Measurements from ENCODE around the gene IQGAP2.

GRCh38 chr5:76368941-76369340, 34.1 kb upstream of the IQGAP2 start:
- no peak for TF ChIP-seq CTCF (IDR thresholded peaks at IDR 0.05)
- no peak for TF ChIP-seq POLR2A (IDR thresholded peaks at IDR 0.05)

All from testis (tissue), 2 donors.